HUDEP-2 (cell line): ENCODE measurements around the gene MECR.
"Not testable (repeated sequence)": the region's sequence is repeated elsewhere in the genome, so short reads cannot be mapped to it uniquely, and the experiment has no call there.

Source experiments
- DNase-seq, 76 experiments: peaks; one replicate each; lab custom pipeline; 2025; ENCODE audit not compliant: unreplicated experiment in 76 of 76; lab: John Stamatoyannopoulos, UW

The MECR gene

GRCh38 chr1:29177022-29177705, 53.6 kb downstream of the MECR start:
- no peak for DNase-seq

DNA sequence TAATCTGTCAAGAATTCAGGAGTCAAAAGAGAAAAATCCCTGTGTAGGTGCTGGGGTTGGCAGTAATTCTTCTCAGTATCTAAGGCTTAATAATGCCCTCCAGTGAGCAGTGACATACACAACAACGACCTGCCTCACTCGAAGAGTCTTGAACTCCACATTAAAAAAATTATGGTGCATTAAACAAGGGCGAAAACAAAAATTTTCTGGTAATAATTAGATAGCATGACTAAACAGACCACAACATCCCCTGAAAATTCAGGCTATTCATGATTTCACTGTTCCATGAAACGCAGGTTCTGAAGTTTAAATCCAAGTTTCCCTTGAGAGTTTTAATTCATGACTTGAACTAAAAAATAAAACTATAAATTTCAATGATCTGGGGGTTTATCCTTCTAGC, 54.2 kb downstream of the MECR start:
- DNase-seq: no peak

GRCh38 chr1:29172415-29172939, 58.3 kb downstream of the MECR start:
- DNase-seq: no peak

DNA sequence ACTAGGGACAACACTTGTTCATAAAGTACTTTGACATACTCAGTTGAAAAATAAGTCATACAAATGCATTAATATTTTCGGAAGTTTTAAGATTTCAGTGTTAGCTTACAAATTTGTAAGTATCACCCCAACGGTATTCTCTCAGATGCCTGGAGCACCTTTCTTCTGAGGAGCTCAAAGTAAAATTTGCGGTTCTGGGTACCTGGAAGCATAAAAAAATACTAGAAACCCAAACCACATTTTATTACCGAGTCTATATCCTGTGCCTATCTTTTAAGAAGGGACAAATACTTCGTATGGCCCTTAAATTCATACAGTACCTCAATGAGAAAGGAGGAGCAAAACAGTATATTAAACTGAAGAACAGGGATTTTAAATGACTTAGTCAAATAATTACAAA, 59.2 kb downstream of the MECR start:
- DNase-seq: no peak

DNA sequence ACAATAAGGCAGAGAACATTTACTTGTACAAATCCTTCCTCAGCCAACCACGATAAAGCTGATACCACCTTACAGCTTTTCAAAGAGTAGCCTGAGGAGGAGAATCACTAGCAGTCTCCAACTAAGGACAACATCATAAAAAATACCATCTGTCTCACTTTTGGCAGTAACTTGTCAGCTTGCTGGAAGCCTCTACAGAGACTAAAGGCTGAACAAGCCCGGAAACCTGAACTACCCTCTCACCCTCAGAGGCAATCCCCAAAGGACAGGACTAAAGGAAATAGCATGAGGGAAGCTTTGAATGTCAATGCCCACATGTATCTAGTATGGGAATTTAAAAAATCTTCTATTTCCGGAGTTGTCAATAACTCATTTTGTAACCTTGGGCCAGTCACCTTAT, 59.6 kb downstream of the MECR start:
- no peak for DNase-seq

DNA sequence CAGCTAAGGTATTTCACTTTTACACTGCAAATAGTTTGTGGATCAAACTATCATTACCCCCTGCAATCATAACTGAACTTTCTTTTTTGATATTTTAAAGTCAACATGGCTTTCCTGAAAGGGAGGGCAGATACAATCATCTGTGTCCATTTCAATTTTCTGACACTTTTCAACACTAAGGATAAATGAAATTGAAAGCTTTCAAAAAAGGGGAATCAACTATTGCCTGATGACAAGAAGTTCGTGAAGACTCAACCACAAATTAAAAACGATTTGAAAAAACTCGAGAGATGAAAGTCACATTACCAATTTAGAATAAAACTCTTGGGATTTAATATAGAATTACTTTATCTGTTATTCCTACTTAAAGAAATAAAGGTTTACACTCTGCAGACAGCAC, 60.8 kb downstream of the MECR start:
- no peak for DNase-seq

- no peak for DNase-seq
Measured at GRCh38 chr1:29167904-29168303, 62.8 kb downstream of the MECR start.

DNA sequence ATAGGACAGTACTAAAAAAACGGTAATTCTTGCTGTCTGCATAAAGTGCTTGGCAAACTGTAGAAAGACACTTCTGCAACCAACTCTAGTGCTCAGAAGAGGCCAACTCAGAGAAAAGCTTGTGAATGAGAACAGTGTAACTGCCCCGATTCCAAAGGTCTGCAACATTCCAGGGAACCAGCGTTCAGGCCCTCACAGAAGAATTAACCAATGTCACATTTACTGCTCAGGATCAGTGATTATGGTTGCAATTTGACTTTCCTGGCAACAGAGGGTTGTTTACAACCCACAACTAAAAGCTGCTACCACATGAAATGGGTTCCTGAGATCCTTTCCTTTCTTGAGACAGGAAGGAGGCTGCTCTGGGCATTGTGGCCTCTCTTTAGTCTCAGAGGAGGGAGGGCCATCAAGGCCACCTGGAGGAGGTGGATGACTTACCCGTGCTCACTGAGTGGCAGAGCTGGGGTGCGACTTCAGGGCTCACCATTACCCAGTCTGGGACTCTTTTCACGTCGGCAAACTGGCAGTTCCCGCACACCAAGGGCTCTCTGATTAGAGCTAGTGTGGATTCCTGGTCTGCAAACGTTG, 64.3 kb downstream of the MECR start:
- no peak for DNase-seq

DNA sequence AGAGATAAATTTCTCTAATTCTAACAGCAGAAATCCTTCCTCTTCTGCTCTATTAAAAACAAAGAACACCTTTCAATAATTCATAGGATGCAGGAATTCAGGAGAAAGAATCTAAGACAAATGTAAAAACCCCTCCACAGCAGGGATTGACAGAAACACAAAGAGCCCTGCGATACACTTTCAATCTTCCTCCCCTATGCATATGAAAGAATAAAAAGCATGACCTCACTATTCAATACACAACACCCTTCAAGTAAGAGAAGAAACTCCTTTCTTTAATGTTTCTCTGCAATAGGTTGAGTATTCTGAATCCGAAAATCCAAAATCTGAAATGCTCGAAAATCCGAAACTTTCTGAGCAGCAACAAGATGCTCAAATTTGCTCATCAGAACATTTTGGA, 66.1 kb downstream of the MECR start:
- no peak for DNase-seq

DNA sequence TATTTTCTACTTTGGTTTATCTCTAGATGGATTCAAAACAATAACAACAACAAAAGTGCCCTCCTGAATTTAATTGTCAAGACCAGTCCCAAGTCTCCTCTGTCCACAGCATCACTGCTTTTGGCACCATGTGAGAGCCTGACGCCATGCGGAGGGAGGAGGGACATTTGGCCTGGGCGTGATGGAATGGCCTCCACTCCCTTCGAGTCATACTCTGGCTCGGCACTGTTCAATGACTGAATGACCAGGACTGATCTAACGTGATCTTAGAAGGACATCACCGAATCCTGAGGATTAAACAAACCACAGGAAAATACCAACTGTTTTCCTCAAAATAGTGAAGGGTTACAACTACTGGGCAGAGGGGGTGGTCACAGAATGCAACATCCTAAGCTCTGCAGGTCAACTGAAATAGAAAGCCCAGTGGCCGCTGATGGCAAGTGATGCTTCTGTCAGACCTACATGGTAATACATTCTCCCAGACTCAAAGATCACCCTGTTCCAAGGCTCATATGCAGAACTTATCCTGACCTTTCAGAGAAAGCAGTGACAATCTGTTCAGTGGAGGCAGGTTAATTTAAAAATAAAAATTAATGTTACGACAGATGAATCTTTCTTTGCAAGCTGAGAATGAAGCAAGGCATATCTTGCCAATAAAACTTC, 68.1 kb downstream of the MECR start:
- no peak for DNase-seq

DNA sequence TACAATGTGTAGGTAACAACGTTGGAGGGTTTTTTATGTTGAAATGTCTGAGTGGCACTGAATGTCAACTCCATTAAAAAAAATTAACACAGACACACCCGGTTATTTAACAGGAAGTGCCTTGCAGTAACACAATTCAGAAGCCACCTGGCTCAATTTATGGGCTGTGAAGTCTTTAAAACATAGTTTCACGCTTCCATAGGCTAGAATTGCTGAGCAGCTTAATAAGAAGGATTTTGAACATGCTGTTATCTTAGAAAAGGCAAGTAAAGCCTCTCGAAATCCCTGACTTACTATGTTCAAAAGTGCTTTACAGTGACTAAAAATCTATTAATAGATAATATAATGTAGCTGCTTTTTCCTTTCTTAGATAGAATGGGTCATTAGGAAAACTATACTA, 68.7 kb downstream of the MECR start:
- no peak for DNase-seq

DNA sequence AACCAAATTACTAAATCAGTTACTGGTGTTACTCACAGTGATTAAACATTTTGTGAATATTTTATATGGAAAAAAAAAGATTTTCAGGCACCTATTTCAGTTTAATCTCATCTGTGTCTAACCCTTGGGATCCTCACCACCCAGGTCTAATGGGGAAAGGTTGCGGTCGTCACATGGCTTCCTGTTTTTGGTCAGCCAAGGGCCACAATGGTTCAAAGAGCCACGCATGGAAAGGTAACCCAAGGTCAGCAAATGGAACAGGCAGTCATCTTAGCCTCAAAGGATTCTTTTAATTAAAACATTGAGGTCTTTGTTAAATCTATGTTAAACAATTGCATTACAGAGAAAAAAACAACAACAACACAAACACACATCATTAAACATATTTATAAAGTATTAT, 71.0 kb downstream of the MECR start:
- no peak for DNase-seq

GRCh38 chr1:29157269-29157601, 73.5 kb downstream of the MECR start:
- peak in 1 of 76 experiments; percentile 36 for DNase-seq

GRCh38 chr1:29156543-29157268, 74.0 kb downstream of the MECR start:
- DNase-seq: peak in 75 of 76 experiments; percentile 12 to 96 (median 75)

GRCh38 chr1:29152046-29152805, 78.5 kb downstream of the MECR start:
- no peak for DNase-seq

DNA sequence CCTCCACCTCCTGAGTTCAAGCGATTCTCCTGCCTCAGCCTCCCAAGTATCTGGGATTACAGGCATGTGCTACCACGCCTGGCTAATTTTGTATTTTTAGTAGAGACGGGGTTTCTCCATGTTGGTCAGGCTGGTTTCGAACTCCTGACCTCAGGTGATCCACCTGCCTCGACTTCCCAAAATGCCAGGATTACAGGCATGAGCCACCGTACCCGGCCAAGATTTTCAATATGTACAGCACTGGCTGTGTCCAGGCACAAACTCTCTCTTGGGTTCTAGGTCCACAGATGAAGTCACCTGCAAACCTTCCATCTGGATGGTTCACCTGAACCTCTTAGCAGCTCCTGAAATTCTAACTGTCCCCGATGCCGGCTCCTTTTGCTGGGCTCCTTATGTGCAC, 80.4 kb downstream of the MECR start:
- DNase-seq: not testable (repeated sequence)

DNA sequence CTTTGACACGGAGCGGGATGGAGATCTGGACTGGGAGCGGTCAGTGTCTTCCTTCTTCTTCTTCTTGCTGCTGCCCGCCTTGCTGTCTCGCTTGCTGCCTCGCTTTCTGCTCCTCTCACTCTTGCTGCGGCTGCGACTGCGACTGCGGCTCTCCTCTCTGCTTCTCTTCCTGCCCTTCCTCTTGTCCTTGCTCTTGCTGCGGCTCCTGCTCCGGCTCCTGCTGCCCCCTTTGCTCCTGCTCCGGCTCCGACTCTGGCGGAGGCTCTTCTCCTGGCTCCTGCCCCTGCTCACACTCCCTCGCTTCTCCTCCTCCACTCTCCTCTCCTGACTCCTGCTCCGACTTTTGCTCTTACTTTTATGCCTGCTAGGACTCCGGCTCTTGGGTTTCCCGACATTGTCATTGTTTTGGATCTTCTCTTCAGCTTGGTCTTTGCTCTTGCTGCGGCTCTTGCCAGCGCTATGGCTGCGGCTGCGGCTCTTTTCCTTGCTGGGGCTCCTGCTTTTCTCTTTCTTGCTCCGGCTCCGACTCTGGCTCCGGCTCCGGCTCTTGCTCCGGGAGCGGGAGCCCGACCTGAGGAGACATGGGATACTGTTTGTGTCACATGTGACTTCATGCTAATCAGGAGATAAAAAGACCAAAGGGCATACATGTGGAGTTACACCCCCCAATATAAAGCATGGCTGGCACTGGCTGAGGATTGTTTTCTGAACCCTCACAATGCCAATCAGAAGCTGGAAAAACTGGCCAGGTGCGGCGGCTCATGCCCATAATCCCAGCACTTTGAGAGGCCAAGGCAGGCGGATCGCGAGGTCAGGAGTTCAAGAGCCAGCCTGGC, 81.9 kb downstream of the MECR start:
- no peak for DNase-seq

GRCh38 chr1:29145739-29146437, 84.8 kb downstream of the MECR start:
- peak in 73 of 76 experiments; percentile 18 to 90 (median 67) for DNase-seq

- DNase-seq: no peak
Measured at GRCh38 chr1:29144178-29144577, 86.6 kb downstream of the MECR start.
